ENCODE data around the gene KRT15. TPM values are rescaled to one million over a fixed set of nuclear protein-coding genes. Genes with fewer than 3 reads are reported as not detected.

Gene KRT15
- total and polyA plus RNA-seq, 9 of the 15 experiments (the other 6 are each of a cell fraction or from before 2014, with no cell fraction given) = 0.28 to 4.4 (median 0.56) TPM

DNA sequence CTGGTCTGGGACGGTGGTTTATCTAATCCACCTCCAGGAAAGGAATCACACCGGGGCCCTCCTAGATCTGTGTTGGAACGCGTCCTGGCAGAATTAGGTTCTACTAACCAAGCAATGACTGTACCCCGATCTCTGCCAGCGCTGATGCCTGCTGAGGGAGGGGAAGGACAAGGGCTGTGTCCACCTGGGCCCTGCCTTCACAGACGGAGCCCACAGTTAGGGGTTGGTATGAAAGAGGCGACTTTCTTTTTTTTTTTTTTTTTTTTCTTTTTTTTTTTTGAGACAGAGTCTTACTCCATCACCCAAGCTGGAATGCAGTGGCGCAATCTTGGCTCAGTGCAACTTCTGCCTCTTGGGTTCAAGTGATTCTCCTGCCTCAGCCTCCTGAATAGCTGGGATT lies 19.3 kb upstream of the KRT15 start (continued):
- no peak for TF ChIP-seq PRDM10 (IDR thresholded peaks at IDR 0.05; ENCODE audit: partially characterized antibody)

GRCh38 chr17:41537614-41537954 lies 18.9 kb upstream of the KRT15 start:
- H3K4me1 ChIP-seq (replicated peaks in 1 of 2; ENCODE audit: control insufficient read depth in 2 of 2, insufficient read depth in 2 of 2, low read length in 2 of 2) = peaks cover 21 to 22% of the 10 kb centered on the region in 2 experiments

More at GRCh38 chr17:41537614-41537954, 18.9 kb upstream of the KRT15 start:
- H3K27me3 ChIP-seq (ENCODE audit: control insufficient read depth in 2 of 2, insufficient read depth in 2 of 2, low read length in 2 of 2) = no peaks in the 10 kb centered on the region
- in situ Hi-C loops (cut with MboI) (no loop called here), intact Hi-C loops (cut with micrococcal nuclease) (no loop called here)
- H3K9me3 ChIP-seq (replicated peaks; ENCODE audit: control insufficient read depth, insufficient read depth, low read depth, low read length) = no peaks in the 10 kb centered on the region
- DNase-seq (ENCODE audit: extremely low read depth in 1 of 4, low spot score in 3 of 4) (no peak), FAIRE-seq (no peak), ATAC-seq (peak; percentile 61)
- 39% methylated on average over 7 of the region's 7 CpGs for WGBS (ENCODE audit: insufficient coverage, low coverage, missing lambda C conversion rate)
- no peak overlapping the region for H3K4me3 ChIP-seq
- H4K20me1 ChIP-seq (replicated peaks; ENCODE audit: control insufficient read depth, insufficient read depth, low read length) = no peaks in the 10 kb centered on the region
- TF ChIP-seq NFYB (IDR thresholded peaks at IDR 0.05; ENCODE audit: extremely low read depth, insufficient read length) = no peak
- H3K9ac ChIP-seq (ENCODE audit: insufficient read depth in 1 of 2, low read depth in 2 of 2, low read length in 2 of 2) = peak overlapping the region in 1 of 2 experiments; percentile 77; a peak in 1 of 4 replicates
- no peak overlapping the region for H3K27ac ChIP-seq (ENCODE audit: extremely low read depth, low read depth, low read length)
- no TSS peak for BruUV-seq (replicated peaks)
- no peaks in the 10 kb centered on the region for H3K36me3 ChIP-seq (ENCODE audit: control insufficient read depth, insufficient read depth, low read length)
- CTCF ChIA-PET (ENCODE audit: low intra/inter-chr PET ratio) = no interaction called here
- no peaks in the 10 kb centered on the region for H3K9me1 ChIP-seq (ENCODE audit: control insufficient read depth, insufficient read depth, low read length)
- POLR2A ChIA-PET = interaction anchor here (1.0 to 1.6 kb wide), 2 partner anchors 10 kb away, joined by 5 to 6 read pairs; partner anchors contain the start of gene KRT19
- peak overlapping the region; percentile 13; the same call in 1 of the 2 replicates for H3K4me2 ChIP-seq (ENCODE audit: insufficient read depth, low read length)
- H3K79me2 ChIP-seq (ENCODE audit: control insufficient read depth, insufficient read depth, low read length) = no peaks in the 10 kb centered on the region
- peak overlapping the region; percentile 77; the same call in 1 of the 2 replicates for H2AFZ ChIP-seq (ENCODE audit: low read depth, low read length)
